A673 (cell line): ENCODE measurements around the gene TPK1. TPM values are rescaled to one million over a fixed set of nuclear protein-coding genes. Genes with fewer than 3 reads are reported as not detected.

Source experiments
- BruUV-seq: library from RNA; stranded (reverse); fragments of 400-500 nt; replicated peaks from 2 replicates; lab custom pipeline; 2021; lab: Mats Ljungman, UMichigan
- CTCF ChIA-PET: fragments of 300-600 bp; sonication (Branson Sonifier 250); formaldehyde crosslinking; loops from one replicate; lab custom pipeline; 2022; ENCODE audit warnings: antibody characterized with exemption; lab: Charles Lee
- POLR2A ChIA-PET: fragments of 300-600 bp; sonication (Branson Sonifier 250); formaldehyde crosslinking; loops from one replicate; lab custom pipeline; 2022; ENCODE audit warnings: antibody characterized with exemption; ENCODE audit not compliant: low non-redundant PET; lab: Charles Lee
- DNase-seq: peaks from one replicate; pipeline ENCODE4 v3.0.0-alpha.2; 2015; ENCODE audit warnings: low spot score
- H3K27ac ChIP-seq: fragments of 200-600 bp; sonication (generic); 2 replicates; pipeline ENCODE4 v1.5.1; 2016; ENCODE audit warnings: mixed run types, low read depth, mild to moderate bottlenecking, mixed read lengths, antibody characterized with exemption, low read length; ENCODE audit not compliant: poor library complexity, severe bottlenecking
- H3K27me3 ChIP-seq: fragments of 200-600 bp; sonication (generic); replicated peaks from 2 replicates; pipeline ENCODE4 v1.6.1; 2017; ENCODE audit warnings: mixed run types, low read depth, mild to moderate bottlenecking, mixed read lengths, antibody characterized with exemption, low read length; ENCODE audit not compliant: insufficient read depth, poor library complexity
- H3K36me3 ChIP-seq: fragments of 200-600 bp; sonication (generic); 2 replicates; pipeline ENCODE4 v1.6.1; 2016; ENCODE audit warnings: mixed run types, mild to moderate bottlenecking, mixed read lengths, antibody characterized with exemption, low read length; ENCODE audit not compliant: insufficient read depth, poor library complexity, severe bottlenecking
- H3K4me1 ChIP-seq: fragments of 200-600 bp; sonication (generic); 2 replicates; pipeline ENCODE4 v1.6.1; 2017; ENCODE audit warnings: mixed run types, mild to moderate bottlenecking, mixed read lengths, antibody characterized with exemption, low read length; ENCODE audit not compliant: insufficient read depth, poor library complexity, severe bottlenecking
- H3K4me3 ChIP-seq: fragments of 200-600 bp; sonication (generic); 2 replicates; pipeline ENCODE4 v1.5.1; 2016; ENCODE audit warnings: low read depth, mixed run types, mild to moderate bottlenecking, mixed read lengths, low read length; ENCODE audit not compliant: poor library complexity, severe bottlenecking
- H3K9me3 ChIP-seq: fragments of 200-600 bp; sonication (generic); 2 replicates; pipeline ENCODE4 v1.6.1; 2016; ENCODE audit warnings: mixed run types, low read depth, mild to moderate bottlenecking, mixed read lengths, antibody characterized with exemption, low read length; ENCODE audit not compliant: poor library complexity, severe bottlenecking
- CTCF ChIP-seq: fragments of 300-800, 200-600 bp; sonication (generic); conservative IDR thresholded peaks from 2 replicates; pipeline ENCODE4 v1.5.1; 2017; ENCODE audit warnings: low read depth, mild to moderate bottlenecking, antibody characterized with exemption, low read length, moderate library complexity, mixed read lengths
- EZH2 ChIP-seq: fragments of 200-600 bp; sonication (generic); IDR thresholded peaks from 2 replicates; pipeline ENCODE4 v1.6.1; 2017; ENCODE audit warnings: borderline replicate concordance, low read depth, mild to moderate bottlenecking, mixed read lengths, antibody characterized with exemption, low read length; ENCODE audit not compliant: poor library complexity, severe bottlenecking
- intact Hi-C: fragments of 100-400 bp; cut with micrococcal nuclease; formaldehyde crosslinking; loops from one replicate; pipeline ENCODE4 v1.10.0; 2022; ENCODE audit not compliant: unreplicated experiment
- total RNA-seq: library from RNA; stranded (reverse); gene quantifications from 2 replicates; pipeline ENCODE4 v1.2.3, GENCODE V29; 2021

Gene TPK1
- total RNA-seq, 1 experiment from 2014 or later = 3.5 TPM

GRCh38 chr7:144468990-144469732, 366.7 kb downstream of the TPK1 start:
- no peak for DNase-seq
- no peaks in the 10 kb centered on the region for H3K4me1 ChIP-seq
- intact Hi-C loops = no loop called here
- ChIA-PET POLR2A (no interaction called here), CTCF (no interaction called here)
- no TSS peak for BruUV-seq
- no peaks in the 10 kb centered on the region for H3K9me3 ChIP-seq
- H3K27ac ChIP-seq = no peak overlapping the region
- TF ChIP-seq CTCF = no peak
- no peak for TF ChIP-seq EZH2
- no peak overlapping the region for H3K4me3 ChIP-seq
- H3K36me3 ChIP-seq = no peaks in the 10 kb centered on the region
- H3K27me3 ChIP-seq = no peaks in the 10 kb centered on the region

DNA sequence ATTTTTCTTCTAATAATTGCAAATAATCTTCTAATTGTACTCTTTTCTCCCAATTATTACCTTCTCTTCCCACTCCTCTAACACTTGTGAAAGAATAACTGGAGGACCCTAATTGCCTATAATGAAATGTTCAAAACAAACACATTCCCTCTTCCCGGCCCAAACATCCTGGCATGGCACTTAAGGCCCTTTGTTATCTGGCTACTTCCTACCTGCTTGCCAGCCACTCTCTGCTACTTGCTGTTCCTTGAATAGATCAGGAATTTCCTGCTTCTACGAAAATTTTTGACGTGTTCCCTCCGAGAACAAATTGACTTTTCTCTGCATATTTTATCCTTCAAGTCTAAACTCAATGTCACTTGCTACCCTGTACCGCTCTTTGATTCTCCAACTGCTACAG, 376.2 kb downstream of the TPK1 start:
- TF ChIP-seq EZH2 = no peak
- no peak for TF ChIP-seq CTCF
- Histone ChIP-seq H3K4me1 (no peaks in the 10 kb centered on the region), H3K36me3 (no peaks in the 10 kb centered on the region), H3K4me3 (no peak overlapping the region), H3K27ac (no peak overlapping the region), H3K9me3 (no peaks in the 10 kb centered on the region), H3K27me3 (no peaks in the 10 kb centered on the region)
- BruUV-seq = no TSS peak
- ChIA-PET POLR2A (no interaction called here), CTCF (no interaction called here)
- intact Hi-C loops = no loop called here
- no peak for DNase-seq

DNA sequence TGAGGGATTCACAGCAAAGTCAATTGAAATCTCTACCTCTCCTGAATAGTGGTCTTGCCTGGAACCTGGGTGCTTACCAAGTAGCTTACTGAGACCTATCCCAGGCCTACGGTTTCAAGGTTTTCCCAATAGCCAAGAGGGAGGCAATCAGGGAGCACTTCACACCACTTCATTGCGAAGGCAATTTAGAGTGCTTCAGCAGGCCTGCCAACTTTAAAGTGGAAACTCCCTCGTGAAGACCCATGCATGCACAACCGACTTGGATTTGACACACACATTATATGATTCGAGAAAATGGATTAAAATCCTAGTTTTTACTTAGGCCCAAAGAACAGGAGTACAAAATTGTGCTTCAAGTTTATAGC, 380.8 kb downstream of the TPK1 start:
- POLR2A ChIA-PET = no interaction called here
- CTCF ChIA-PET = no interaction called here
- Histone ChIP-seq H3K36me3 (no peaks in the 10 kb centered on the region), H3K27ac (no peak overlapping the region), H3K4me1 (no peaks in the 10 kb centered on the region), H3K4me3 (no peak overlapping the region), H3K9me3 (no peaks in the 10 kb centered on the region), H3K27me3 (no peaks in the 10 kb centered on the region)
- no TSS peak for BruUV-seq
- intact Hi-C loops = no loop called here
- no peak for DNase-seq
- TF ChIP-seq EZH2 (no peak), CTCF (no peak)
